ENCODE results near the gene PCDHA8.

DNA sequence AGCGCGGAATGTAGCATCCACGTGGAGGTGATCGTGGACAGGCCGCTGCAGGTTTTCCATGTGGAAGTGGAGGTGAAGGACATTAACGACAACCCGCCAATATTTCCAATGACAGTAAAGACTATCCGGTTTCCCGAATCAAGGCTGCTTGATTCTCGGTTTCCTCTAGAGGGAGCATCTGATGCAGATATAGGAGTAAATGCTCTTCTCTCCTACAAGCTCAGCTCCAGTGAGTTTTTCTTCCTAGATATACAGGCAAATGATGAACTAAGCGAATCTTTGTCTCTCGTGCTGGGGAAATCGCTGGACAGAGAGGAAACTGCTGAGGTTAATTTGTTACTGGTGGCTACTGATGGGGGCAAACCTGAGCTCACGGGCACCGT lies 45.7 kb upstream of the PCDHA8 start:
- no peak for TF ChIP-seq POLR2A (IDR thresholded peaks at IDR 0.05)
- TF ChIP-seq, protein P1, sequence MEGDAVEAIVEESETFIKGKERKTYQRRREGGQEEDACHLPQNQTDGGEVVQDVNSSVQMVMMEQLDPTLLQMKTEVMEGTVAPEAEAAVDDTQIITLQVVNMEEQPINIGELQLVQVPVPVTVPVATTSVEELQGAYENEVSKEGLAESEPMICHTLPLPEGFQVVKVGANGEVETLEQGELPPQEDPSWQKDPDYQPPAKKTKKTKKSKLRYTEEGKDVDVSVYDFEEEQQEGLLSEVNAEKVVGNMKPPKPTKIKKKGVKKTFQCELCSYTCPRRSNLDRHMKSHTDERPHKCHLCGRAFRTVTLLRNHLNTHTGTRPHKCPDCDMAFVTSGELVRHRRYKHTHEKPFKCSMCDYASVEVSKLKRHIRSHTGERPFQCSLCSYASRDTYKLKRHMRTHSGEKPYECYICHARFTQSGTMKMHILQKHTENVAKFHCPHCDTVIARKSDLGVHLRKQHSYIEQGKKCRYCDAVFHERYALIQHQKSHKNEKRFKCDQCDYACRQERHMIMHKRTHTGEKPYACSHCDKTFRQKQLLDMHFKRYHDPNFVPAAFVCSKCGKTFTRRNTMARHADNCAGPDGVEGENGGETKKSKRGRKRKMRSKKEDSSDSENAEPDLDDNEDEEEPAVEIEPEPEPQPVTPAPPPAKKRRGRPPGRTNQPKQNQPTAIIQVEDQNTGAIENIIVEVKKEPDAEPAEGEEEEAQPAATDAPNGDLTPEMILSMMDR (IDR thresholded peaks at IDR 0.05): peak in 2 of 12 donors; percentile 8 to 19
